Activated CD8-positive, alpha-beta T cell treated with anti-CD3 and anti-CD28 coated beads for 36 hours (primary cell): ENCODE measurements around the gene SGSH. TPM values are rescaled to one million over a fixed set of nuclear protein-coding genes. Genes with fewer than 3 reads are reported as not detected.

ENCODE experiments used
- ATAC-seq: fragments of 200-7000 bp; cut with Tn5 transposase; one replicate; pipeline ENCODE4 v1.10.0; 2021; ENCODE audit warnings: mild to moderate bottlenecking, moderate library complexity
- CTCF ChIA-PET: fragments of 350-600 bp; sonication (Branson Sonifier 250); formaldehyde crosslinking; loops from one replicate; lab custom pipeline; 2021; ENCODE audit warnings: antibody characterized with exemption; lab: Charles Lee
- POLR2A ChIA-PET: fragments of 350-600 bp; sonication (Branson Sonifier 250); formaldehyde crosslinking; loops from one replicate; lab custom pipeline; 2021; ENCODE audit warnings: antibody characterized with exemption; lab: Charles Lee
- DNase-seq: peaks from one replicate; pipeline ENCODE4 v3.0.0-alpha.2; 2020
- H3K27ac Mint-ChIP-seq: one replicate; pipeline ENCODE4 v1.8.0; 2021; ENCODE audit warnings: mild to moderate bottlenecking, mixed read lengths
- H3K27me3 Mint-ChIP-seq: one replicate; pipeline ENCODE4 v1.8.0; 2021; ENCODE audit warnings: mixed read lengths
- H3K36me3 Mint-ChIP-seq: one replicate; pipeline ENCODE4 v1.8.0; 2021; ENCODE audit warnings: low read depth, mixed read lengths
- H3K4me1 Mint-ChIP-seq: one replicate; pipeline ENCODE4 v1.8.0; 2021; ENCODE audit warnings: low read depth, mixed read lengths
- H3K4me3 Mint-ChIP-seq: one replicate; pipeline ENCODE4 v1.8.0; 2021; ENCODE audit warnings: mild to moderate bottlenecking, moderate library complexity, mixed read lengths
- H3K9me3 Mint-ChIP-seq: one replicate; pipeline ENCODE4 v1.8.0; 2021; ENCODE audit warnings: mixed read lengths
- CTCF ChIP-seq: fragments of 200-600 bp; IDR thresholded peaks from one replicate; pipeline ENCODE4 v1.8.0; 2022; ENCODE audit warnings: antibody characterized with exemption, mild to moderate bottlenecking
- intact Hi-C: fragments of 100-400 bp; cut with micrococcal nuclease; formaldehyde crosslinking; loops from one replicate; pipeline ENCODE4 v1.10.0; 2022
- total RNA-seq, 2 experiments: library from RNA; stranded (reverse); gene quantifications; one replicate each; pipeline ENCODE4 v1.2.3, GENCODE V29; 2021

SGSH gene
- total RNA-seq, 2 experiments from 2014 or later, result 7.8 to 8.3 TPM

GRCh38 chr17:80265205-80266068, 45.3 kb upstream of the SGSH start:
- Mint-ChIP-seq H3K27ac (peak overlapping the region; percentile 89), H3K36me3 (peaks cover 27% of the 10 kb centered on the region), H3K27me3 (no peaks in the 10 kb centered on the region), H3K9me3 (peaks cover 1% of the 10 kb centered on the region), H3K4me3 (peak overlapping the region; percentile 89), H3K4me1 (peaks cover 35% of the 10 kb centered on the region)
- POLR2A ChIA-PET, result interaction anchor here (0.6 to 4.8 kb wide), 13 partner anchors 8 to 119 kb away, joined by 3 to 30 read pairs (median 5); partner anchors contain the start of genes EIF4A3 and SGSH
- CTCF ChIA-PET, result interaction anchor here (1.3 kb wide), 2 partner anchors 10 to 69 kb away, joined by 3 to 4 read pairs; no protein-coding TSS in a partner anchor
- peak; percentile 90 for DNase-seq
- ATAC-seq, result peak; percentile 43
- TF ChIP-seq CTCF, result no peak
- intact Hi-C loops, result no loop called here

- TF ChIP-seq CTCF, result no peak
- peaks cover 1% of the 10 kb centered on the region for H3K9me3 Mint-ChIP-seq
- H3K36me3 Mint-ChIP-seq, result peaks cover 27% of the 10 kb centered on the region
- H3K4me1 Mint-ChIP-seq, result peaks cover 40% of the 10 kb centered on the region
- ChIA-PET POLR2A (interaction anchor here (0.6 to 4.8 kb wide), 10 partner anchors 8 to 190 kb away, joined by 3 to 30 read pairs (median 6); no protein-coding TSS in a partner anchor), CTCF (interaction anchor here (1.2 to 1.3 kb wide), 4 partner anchors 10 to 163 kb away, joined by 3 to 6 read pairs (median 4); partner anchors contain the start of gene GAA)
- DNase-seq (peak; percentile 85), ATAC-seq (peak; percentile 32)
- intact Hi-C loops, result no loop called here
- H3K27me3 Mint-ChIP-seq, result no peaks in the 10 kb centered on the region
- peak overlapping the region; percentile 89 for H3K27ac Mint-ChIP-seq
- peak overlapping the region; percentile 89 for H3K4me3 Mint-ChIP-seq
Observed at GRCh38 chr17:80264205-80265075, 44.3 kb upstream of the SGSH start.

GRCh38 chr17:80263253-80264204, 43.4 kb upstream of the SGSH start:
- peaks cover 1% of the 10 kb centered on the region for H3K9me3 Mint-ChIP-seq
- DNase-seq (peak; percentile 98), ATAC-seq (peak; percentile 40)
- H3K36me3 Mint-ChIP-seq, result peaks cover 27% of the 10 kb centered on the region
- TF ChIP-seq CTCF, result no peak
- H3K4me3 Mint-ChIP-seq, result peak overlapping the region; percentile 89
- intact Hi-C loops, result no loop called here
- peak overlapping the region; percentile 89 for H3K27ac Mint-ChIP-seq
- ChIA-PET CTCF (interaction anchor here (1.2 to 1.4 kb wide), 4 partner anchors 9 to 162 kb away, joined by 3 to 6 read pairs (median 4); partner anchors contain the start of gene GAA), POLR2A (interaction anchor here (0.6 to 4.8 kb wide), 9 partner anchors 9 to 191 kb away, joined by 3 to 30 read pairs (median 5); no protein-coding TSS in a partner anchor)
- peaks cover 49% of the 10 kb centered on the region for H3K4me1 Mint-ChIP-seq
- no peaks in the 10 kb centered on the region for H3K27me3 Mint-ChIP-seq

DNA sequence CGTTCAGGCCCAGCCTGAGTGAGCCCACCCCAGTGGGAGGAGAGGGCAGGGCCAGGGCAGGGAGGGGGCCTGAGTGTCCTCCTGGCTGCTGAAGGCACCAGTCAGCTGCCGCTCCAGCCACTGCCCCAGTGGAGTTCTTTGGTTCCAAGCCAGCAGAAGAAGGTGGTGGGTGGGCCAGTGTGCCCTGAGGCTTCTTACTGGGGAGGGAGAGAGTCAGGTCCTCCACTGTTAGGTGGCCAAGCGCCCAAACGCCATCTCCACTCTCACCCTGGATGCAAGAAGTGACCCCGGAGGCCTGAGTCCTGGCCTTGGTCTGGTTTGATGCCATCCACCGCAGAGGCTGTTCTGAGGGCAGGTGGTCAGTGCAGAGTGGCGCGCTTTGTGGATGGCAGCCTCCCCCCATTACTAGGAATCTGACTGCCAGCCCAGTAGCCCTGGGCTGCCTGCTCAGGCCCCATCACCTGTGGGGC, 42.7 kb upstream of the SGSH start:
- intact Hi-C loops, result no loop called here
- ATAC-seq, result no peak
- peaks cover 24% of the 10 kb centered on the region for H3K36me3 Mint-ChIP-seq

More for the DNA sequence above, 42.7 kb upstream of the SGSH start:
- Mint-ChIP-seq H3K4me1 (peaks cover 54% of the 10 kb centered on the region), H3K27ac (peak overlapping the region; percentile 89), H3K4me3 (peak overlapping the region; percentile 89), H3K27me3 (no peaks in the 10 kb centered on the region), H3K9me3 (peaks cover 1% of the 10 kb centered on the region)
- TF ChIP-seq CTCF, result no peak
- CTCF ChIA-PET, result interaction anchor here (0.8 to 1.4 kb wide), 2 partner anchors 66 to 67 kb away, joined by 3 read pairs; no protein-coding TSS in a partner anchor
- POLR2A ChIA-PET, result interaction anchor here (0.6 to 4.8 kb wide), 7 partner anchors 8 to 117 kb away, joined by 3 to 30 read pairs (median 3); no protein-coding TSS in a partner anchor
- DNase-seq, result no peak
